K562 (cell line): Measurements from ENCODE around the gene ARHGAP18. TPM values are rescaled to one million over a fixed set of nuclear protein-coding genes. Genes with fewer than 3 reads are reported as not detected.

Experiments
- ATAC-seq: fragments of 200-7000 bp; cut with Tn5 transposase; 3 replicates; pipeline ENCODE4 v1.9.1; 2020; ENCODE audit warnings: moderate library complexity
- BruUV-seq: library from RNA; stranded (reverse); fragments of 400-500 nt; replicated peaks from 2 replicates; lab custom pipeline; 2021; lab: Mats Ljungman, UMichigan
- CTCF ChIA-PET: fragments of 300-600 bp; formaldehyde crosslinking; extraction: SDS; loops from one replicate; lab custom pipeline; 2021; ENCODE audit warnings: low intra/inter-chr PET ratio; lab: Yijun Ruan, JAX
- POLR2A ChIA-PET: fragments of 300-600, 350-650 bp; sonication (Branson Sonifier 250); formaldehyde crosslinking; extraction: SDS; loops from one replicate; lab custom pipeline; 2021; ENCODE audit warnings: antibody characterized with exemption, inconsistent platforms; lab: Yijun Ruan, JAX
- DNase-seq, 4 experiments: peaks; one replicate each; pipeline versions ENCODE4 v3.0.0 to v3.0.0-alpha.2; 2011 to 2018; ENCODE audit warnings: low spot score in 3 of 4, mixed read lengths in 3 of 4; ENCODE audit errors: extremely low read depth in 1 of 4
- FAIRE-seq: peaks from 2 replicates; lab custom pipeline; 2011; peaks lifted over from hg19 to GRCh38; lab: Jason Lieb, UNC
- H2AFZ ChIP-seq: 2 replicates; pipeline ENCODE4 v1.6.0; 2011; ENCODE audit warnings: low read depth, low read length, control low read depth, inconsistent platforms
- H3K27ac ChIP-seq: fragments of 200-600 bp; 3 replicates; pipeline ENCODE4 v1.8.0; 2011; ENCODE audit warnings: low read depth, mild to moderate bottlenecking, control low read depth, inconsistent platforms, low read length, moderate library complexity, mixed read lengths; ENCODE audit errors: extremely low read depth
- H3K27me3 ChIP-seq, 2 experiments: fragments of 300-600 bp in 1 of 2; 2 replicates in 1 of 2; 3 replicates in 1 of 2; pipeline versions ENCODE4 v1.6.0 to v1.8.0; 2011; ENCODE audit warnings: inconsistent platforms in 2 of 2, low read length in 2 of 2, mild to moderate bottlenecking in 1 of 2, mixed read lengths in 1 of 2, moderate library complexity in 1 of 2; ENCODE audit not compliant: control insufficient read depth in 2 of 2, insufficient read depth in 2 of 2
- H3K36me3 ChIP-seq: fragments of 300-600 bp; 3 replicates; pipeline ENCODE4 v1.8.0; 2011; ENCODE audit warnings: mild to moderate bottlenecking, low read length, inconsistent platforms; ENCODE audit not compliant: control insufficient read depth, insufficient read depth
- H3K4me1 ChIP-seq, 2 experiments: fragments of 200-600 bp in 1 of 2; replicated peaks in 1 of 2; 2 replicates in 1 of 2; 3 replicates in 1 of 2; pipeline versions ENCODE4 v1.5.1 to v1.8.0; 2011; ENCODE audit warnings: inconsistent platforms in 2 of 2, low read length in 2 of 2, mild to moderate bottlenecking in 1 of 2, mixed read lengths in 1 of 2, moderate library complexity in 1 of 2; ENCODE audit not compliant: control insufficient read depth in 2 of 2, insufficient read depth in 2 of 2
- H3K4me2 ChIP-seq: 2 replicates; pipeline ENCODE4 v1.6.1; 2011; ENCODE audit warnings: low read length, control low read depth, inconsistent platforms, mixed read lengths; ENCODE audit not compliant: insufficient read depth
- H3K4me3 ChIP-seq: fragments of 200-600 bp; sonication (generic), shearing (Covaris generic); 2 replicates; pipeline ENCODE4 v1.5.1; 2016; ENCODE audit warnings: control low read depth, inconsistent platforms
- H3K79me2 ChIP-seq: fragments of 200-600 bp; 3 replicates; pipeline ENCODE4 v1.8.0; 2011; ENCODE audit warnings: low read length, inconsistent platforms; ENCODE audit not compliant: control insufficient read depth, insufficient read depth
- H3K9ac ChIP-seq, 2 experiments: 2 replicates each; pipeline versions ENCODE4 v1.6.0 to v1.6.1; 2011; ENCODE audit warnings: low read depth in 2 of 2, low read length in 2 of 2, control low read depth in 1 of 2, inconsistent platforms in 1 of 2, mild to moderate bottlenecking in 1 of 2, mixed read lengths in 1 of 2; ENCODE audit not compliant: insufficient read depth in 1 of 2
- H3K9me1 ChIP-seq: one replicate; pipeline ENCODE4 v1.6.0; 2011; ENCODE audit warnings: inconsistent platforms, mild to moderate bottlenecking, low read length, moderate library complexity; ENCODE audit not compliant: control insufficient read depth, insufficient read depth
- H3K9me3 ChIP-seq: replicated peaks from 2 replicates; pipeline ENCODE4 v1.5.1; 2011; ENCODE audit warnings: low read depth, low read length, inconsistent platforms; ENCODE audit not compliant: control insufficient read depth, insufficient read depth
- H4K20me1 ChIP-seq: replicated peaks from 2 replicates; pipeline ENCODE4 v1.6.1; 2011; ENCODE audit warnings: low read length, inconsistent platforms, mixed read lengths; ENCODE audit not compliant: control insufficient read depth, insufficient read depth
- DACH1 ChIP-seq: fragments of 450-650 bp; IDR thresholded peaks from 2 replicates; pipeline ENCODE4 v1.6.1; 2018; ENCODE audit not compliant: partially characterized antibody
- EHMT2 ChIP-seq: fragments of 450-650 bp; IDR thresholded peaks from 2 replicates; pipeline ENCODE4 v1.6.1; 2018; ENCODE audit warnings: antibody characterized with exemption
- HNRNPLL ChIP-seq: fragments of 200-400 bp; formaldehyde crosslinking; IDR thresholded peaks from 2 replicates; pipeline ENCODE4 v1.6.1; 2017; ENCODE audit warnings: low read length, low read depth, mild to moderate bottlenecking; ENCODE audit not compliant: poor library complexity, severe bottlenecking
- JUNB ChIP-seq: fragments of 450-650 bp; formaldehyde crosslinking; conservative IDR thresholded peaks from 2 replicates; pipeline ENCODE4 v1.4.0; 2020; ENCODE audit warnings: mild to moderate bottlenecking
- JUND ChIP-seq, 2 experiments: IDR thresholded peaks; 2 replicates in 1 of 2; 3 replicates in 1 of 2; pipeline ENCODE4 v1.6.1; 2011; ENCODE audit warnings: borderline replicate concordance in 2 of 2, low read depth in 2 of 2, low read length in 2 of 2, improper control_type of control experiment in 1 of 2, missing biosample characterization in 1 of 2, missing genetic modification characterization in 1 of 2, missing genetic modification reagents in 1 of 2
- MTF1 ChIP-seq: fragments of 250-450 bp; sonication (Bioruptor Pico); IDR thresholded peaks from 2 replicates; pipeline ENCODE4 v1.9.0; 2021; ENCODE audit warnings: moderate library complexity, mild to moderate bottlenecking, inconsistent platforms, borderline replicate concordance
- NR2C1 ChIP-seq, 2 experiments: fragments of 450-650 bp; IDR thresholded peaks; 2 replicates each; pipeline ENCODE4 v1.6.1; 2017; ENCODE audit warnings: mild to moderate bottlenecking in 2 of 2, antibody characterized with exemption in 1 of 2, inconsistent platforms in 1 of 2, missing compliant biosample characterization in 1 of 2, missing genetic modification characterization in 1 of 2
- NUFIP1 ChIP-seq: fragments of 450-650 bp; IDR thresholded peaks from 2 replicates; pipeline ENCODE4 v1.6.1; 2018; ENCODE audit not compliant: partially characterized antibody
- PHF20 ChIP-seq: fragments of 450-650 bp; IDR thresholded peaks from 2 replicates; pipeline ENCODE4 v1.6.1; 2018; ENCODE audit not compliant: partially characterized antibody
- POLR3A ChIP-seq: IDR thresholded peaks from 2 replicates; pipeline ENCODE4 v1.6.1; 2011; ENCODE audit warnings: borderline replicate concordance, mild to moderate bottlenecking, moderate library complexity; ENCODE audit not compliant: insufficient read length, insufficient read depth; ENCODE audit errors: extremely low read depth
- SAP30 ChIP-seq: fragments of 200-600 bp; sonication (generic); IDR thresholded peaks from 2 replicates; pipeline ENCODE4 v1.6.1; 2012; ENCODE audit warnings: borderline replicate concordance, low read depth, mild to moderate bottlenecking, moderate library complexity, low read length, control low read depth, inconsistent platforms; ENCODE audit not compliant: insufficient read depth, poor library complexity, severe bottlenecking
- SMARCA4 ChIP-seq: fragments of 450-650 bp; IDR thresholded peaks from 2 replicates; pipeline ENCODE4 v1.6.1; 2016
- WGBS: fragments of 100-300 bp; shearing (Covaris generic); methylation state at CpG from one replicate; pipeline ENCODE4 v1.1.6; 2016; ENCODE audit warnings: low coverage, mixed read lengths; ENCODE audit not compliant: insufficient coverage; ENCODE audit errors: missing lambda C conversion rate; 5-methylcytosine and 5-hydroxymethylcytosine counted together
- in situ Hi-C: fragments of 300-500 bp; cut with MboI; formaldehyde crosslinking; loops from 4 replicates; pipeline ENCODE4 v1.15.0; 2018; ENCODE audit warnings: inconsistent platforms, mixed read lengths
- intact Hi-C: fragments of 100-400 bp; cut with micrococcal nuclease; formaldehyde crosslinking; loops from 2 replicates; pipeline ENCODE4 v1.14.2; 2022
- polyA plus RNA-seq, 8 experiments: library from polyadenylated mRNA; depleted of rRNA in 4 of 8; stranded (reverse) in 5 of 8; unstranded in 3 of 8; fragments of >200 nt; fragmentation: Nextera tagmentation in 2 of 8; fragmentation: Illumina TruSeq in 1 of 8; extraction: Ambion mirVana in 2 of 8; extraction: Trizol in 1 of 8; gene quantifications; 2 replicates each; pipeline versions ENCODE4 v1.2.1 to v1.2.3, GENCODE V29; 2011 to 2014; ENCODE audit warnings: inconsistent platforms in 1 of 8, missing spikeins in 1 of 8
- total RNA-seq, 7 experiments: library from RNA; depleted of rRNA in 6 of 7; stranded (reverse); fragments of >200 nt in 6 of 7; fragmentation: Illumina TruSeq in 2 of 7; extraction: Trizol in 2 of 7; gene quantifications; 2 replicates each; pipeline versions ENCODE4 v1.2.1 to v1.2.3, GENCODE V29; 2011 to 2021; ENCODE audit warnings: low replicate concordance in 1 of 7
- TF ChIP-seq, protein P1 (sequence below): sonication (generic); formaldehyde crosslinking; IDR thresholded peaks from 2 replicates; pipeline ENCODE4 v1.9.0; 2022; ENCODE audit warnings: mild to moderate bottlenecking, missing genetic modification reagents
- TF ChIP-seq, protein P2 (sequence below): fragments of 450-650 bp; conservative IDR thresholded peaks from 2 replicates; pipeline ENCODE4 v1.6.1; 2016; ENCODE audit warnings: missing genetic modification characterization, low read depth, mild to moderate bottlenecking, control low read depth, missing compliant biosample characterization
- TF ChIP-seq, protein P3 (sequence below): fragments of 250-450 bp; sonication (Bioruptor Pico); IDR thresholded peaks from 2 replicates; pipeline ENCODE4 v1.8.0; 2021; ENCODE audit warnings: moderate library complexity, mild to moderate bottlenecking, inconsistent platforms

The ARHGAP18 gene
- total and polyA plus RNA-seq, 9 of the 15 experiments (the other 6 are each of a cell fraction or from before 2014, with no cell fraction given), result 13.3 to 29.7 (median 21.1) TPM

DNA sequence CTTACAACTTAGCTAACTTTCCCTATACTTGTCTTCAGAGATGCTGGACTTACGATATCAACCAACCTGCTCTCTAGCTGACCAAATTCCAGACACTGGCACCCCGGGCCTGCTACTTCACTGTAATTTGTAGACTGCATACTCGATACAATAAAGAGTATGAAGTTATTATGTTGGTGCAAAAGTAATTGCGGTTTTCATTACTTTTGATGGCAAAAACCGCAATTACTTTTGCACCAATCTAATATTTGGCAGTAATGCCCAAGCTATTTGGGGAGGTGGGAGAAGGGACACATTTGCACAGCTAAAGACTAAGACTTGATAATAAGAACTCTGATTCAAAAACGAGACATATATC, 34.9 kb upstream of the ARHGAP18 start (continued):
- TF ChIP-seq SAP30 (no peak), POLR3A (no peak), NR2C1 (IDR thresholded peaks at IDR 0.05) (no peak), NR2C1 (tag; IDR thresholded peaks at IDR 0.05) (no peak), DACH1 (peak; percentile 9)
- TF ChIP-seq, protein P1, sequence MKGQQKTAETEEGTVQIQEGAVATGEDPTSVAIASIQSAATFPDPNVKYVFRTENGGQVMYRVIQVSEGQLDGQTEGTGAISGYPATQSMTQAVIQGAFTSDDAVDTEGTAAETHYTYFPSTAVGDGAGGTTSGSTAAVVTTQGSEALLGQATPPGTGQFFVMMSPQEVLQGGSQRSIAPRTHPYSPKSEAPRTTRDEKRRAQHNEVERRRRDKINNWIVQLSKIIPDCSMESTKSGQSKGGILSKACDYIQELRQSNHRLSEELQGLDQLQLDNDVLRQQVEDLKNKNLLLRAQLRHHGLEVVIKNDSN (CRISPR knock-in tag), result no peak
- TF ChIP-seq, all 486 proteins: peak for 9

DNA sequence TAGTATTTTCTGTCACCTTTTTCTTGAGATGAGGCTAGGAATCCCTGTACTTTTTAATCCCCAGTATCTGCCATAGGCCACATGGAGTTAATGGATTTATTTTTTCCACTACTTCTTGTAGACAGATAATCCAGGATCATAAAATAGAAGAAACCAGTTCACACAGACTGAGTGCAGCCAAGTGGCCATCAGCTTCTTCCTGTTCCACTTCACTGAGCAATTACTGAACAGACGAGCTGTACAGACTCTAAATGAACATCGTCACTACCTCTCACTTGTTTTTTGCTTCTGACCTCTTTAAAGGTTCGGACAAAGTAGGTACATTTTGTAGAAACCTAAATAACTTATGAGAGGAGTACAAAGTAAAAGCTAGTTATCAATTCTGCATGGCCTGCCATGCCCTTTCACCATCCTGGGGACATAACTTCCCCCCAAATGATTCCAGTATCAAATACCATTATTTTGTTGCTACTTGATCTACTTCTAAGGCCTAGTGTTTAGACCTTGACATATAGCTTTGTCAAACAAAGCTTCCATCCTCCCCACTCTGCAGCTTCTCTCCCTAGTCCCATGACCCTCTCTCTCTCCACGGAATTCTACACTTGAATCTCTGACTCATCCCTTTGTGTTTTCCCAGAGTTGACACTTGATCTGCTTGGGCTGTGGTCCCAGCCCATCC, 34.4 kb upstream of the ARHGAP18 start:
- 26% methylated on average over 4 of the region's 4 CpGs for WGBS
- Histone ChIP-seq H3K27me3 (no peaks in the 10 kb centered on the region), H4K20me1 (no peaks in the 10 kb centered on the region), H3K9ac (no peak overlapping the region), H3K27ac (no peak overlapping the region), H3K9me1 (no peaks in the 10 kb centered on the region), H3K4me2 (no peak overlapping the region), H3K79me2 (no peaks in the 10 kb centered on the region), H2AFZ (peak overlapping the region; percentile 77), H3K4me1 (peaks cover 0 to 27% of the 10 kb centered on the region in 2 experiments; a peak in 4 of 5 replicates), H3K9me3 (no peaks in the 10 kb centered on the region), H3K4me3 (no peak overlapping the region), H3K36me3 (no peaks in the 10 kb centered on the region; the same call in 2 of the 3 replicates)
- no TSS peak for BruUV-seq
- ATAC-seq, result peak; percentile 17
- DNase-seq, result no peak
- ChIA-PET POLR2A (interaction anchor here (0.5 to 2.3 kb wide), 5 partner anchors 8 to 34 kb away, joined by 3 to 8 read pairs (median 5); partner anchors contain the start of gene ARHGAP18), CTCF (no interaction called here)
- no peak for FAIRE-seq
- intact Hi-C loops, result no loop called here
- in situ Hi-C loops, result loop anchor here (10.0 kb wide), 1 partner anchor 150 kb away; no protein-coding TSS in a partner anchor
- TF ChIP-seq EHMT2, result 0 out of 2 replicates have a peak, but pooled peaks have one; percentile 50
- TF ChIP-seq JUNB (CRISPR knock-in tag), result 0 out of 2 replicates have a peak, but pooled peaks have one; percentile 20
- TF ChIP-seq PHF20, result no peak
- TF ChIP-seq, protein P2, sequence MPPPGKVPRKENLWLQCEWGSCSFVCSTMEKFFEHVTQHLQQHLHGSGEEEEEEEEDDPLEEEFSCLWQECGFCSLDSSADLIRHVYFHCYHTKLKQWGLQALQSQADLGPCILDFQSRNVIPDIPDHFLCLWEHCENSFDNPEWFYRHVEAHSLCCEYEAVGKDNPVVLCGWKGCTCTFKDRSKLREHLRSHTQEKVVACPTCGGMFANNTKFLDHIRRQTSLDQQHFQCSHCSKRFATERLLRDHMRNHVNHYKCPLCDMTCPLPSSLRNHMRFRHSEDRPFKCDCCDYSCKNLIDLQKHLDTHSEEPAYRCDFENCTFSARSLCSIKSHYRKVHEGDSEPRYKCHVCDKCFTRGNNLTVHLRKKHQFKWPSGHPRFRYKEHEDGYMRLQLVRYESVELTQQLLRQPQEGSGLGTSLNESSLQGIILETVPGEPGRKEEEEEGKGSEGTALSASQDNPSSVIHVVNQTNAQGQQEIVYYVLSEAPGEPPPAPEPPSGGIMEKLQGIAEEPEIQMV, result no peak
- TF ChIP-seq MTF1 (CRISPR knock-in tag), result no peak
- TF ChIP-seq SMARCA4, result peak; percentile 71; the same call in 1 of the 2 replicates
- peak; percentile 84 for TF ChIP-seq JUND (IDR thresholded peaks at IDR 0.05; ENCODE audit: borderline replicate concordance, low read depth, low read length)
- TF ChIP-seq JUND (tag; IDR thresholded peaks at IDR 0.05; ENCODE audit: borderline replicate concordance, low read depth, low read length), result peak; percentile 70; the same call in 2 of the 3 replicates
- no peak for TF ChIP-seq HNRNPLL
- TF ChIP-seq NUFIP1, result no peak
- TF ChIP-seq, protein P3, sequence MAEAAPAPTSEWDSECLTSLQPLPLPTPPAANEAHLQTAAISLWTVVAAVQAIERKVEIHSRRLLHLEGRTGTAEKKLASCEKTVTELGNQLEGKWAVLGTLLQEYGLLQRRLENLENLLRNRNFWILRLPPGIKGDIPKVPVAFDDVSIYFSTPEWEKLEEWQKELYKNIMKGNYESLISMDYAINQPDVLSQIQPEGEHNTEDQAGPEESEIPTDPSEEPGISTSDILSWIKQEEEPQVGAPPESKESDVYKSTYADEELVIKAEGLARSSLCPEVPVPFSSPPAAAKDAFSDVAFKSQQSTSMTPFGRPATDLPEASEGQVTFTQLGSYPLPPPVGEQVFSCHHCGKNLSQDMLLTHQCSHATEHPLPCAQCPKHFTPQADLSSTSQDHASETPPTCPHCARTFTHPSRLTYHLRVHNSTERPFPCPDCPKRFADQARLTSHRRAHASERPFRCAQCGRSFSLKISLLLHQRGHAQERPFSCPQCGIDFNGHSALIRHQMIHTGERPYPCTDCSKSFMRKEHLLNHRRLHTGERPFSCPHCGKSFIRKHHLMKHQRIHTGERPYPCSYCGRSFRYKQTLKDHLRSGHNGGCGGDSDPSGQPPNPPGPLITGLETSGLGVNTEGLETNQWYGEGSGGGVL (CRISPR knock-in tag), result no peak
